Smooth muscle cell (in vitro differentiated cells): Measurements from ENCODE around the gene MDN1. TPM values are rescaled to one million over a fixed set of nuclear protein-coding genes. Genes with fewer than 3 reads are reported as not detected.

Experiments used
- DNase-seq: peaks from one replicate; lab custom pipeline; 2025; ENCODE audit not compliant: unreplicated experiment; lab: John Stamatoyannopoulos, UW
- H2AFZ ChIP-seq: fragments of 200-600 bp; sonication (generic); 2 replicates; pipeline ENCODE4 v1.6.0; 2016; ENCODE audit warnings: antibody characterized with exemption, low read depth, mild to moderate bottlenecking
- H3F3A ChIP-seq: fragments of 200-600 bp; sonication (generic); 2 replicates; pipeline ENCODE4 v1.6.0; 2017; ENCODE audit warnings: antibody characterized with exemption, low read depth
- H3K27ac ChIP-seq: fragments of 200-600 bp; sonication (generic); 2 replicates; pipeline ENCODE4 v1.5.1; 2016; ENCODE audit warnings: low read depth, mild to moderate bottlenecking
- H3K27me3 ChIP-seq: fragments of 200-600 bp; sonication (generic); 2 replicates; pipeline ENCODE4 v1.6.1; 2016; ENCODE audit warnings: low read depth, mild to moderate bottlenecking
- H3K36me3 ChIP-seq: fragments of 200-600 bp; sonication (generic); 2 replicates; pipeline ENCODE4 v1.5.1; 2016; ENCODE audit warnings: low read depth
- H3K4me1 ChIP-seq: fragments of 200-600 bp; sonication (generic); 2 replicates; pipeline ENCODE4 v1.5.1; 2016; ENCODE audit warnings: low read depth
- H3K4me2 ChIP-seq: fragments of 200-600 bp; sonication (generic); 2 replicates; pipeline ENCODE4 v1.6.0; 2016; ENCODE audit warnings: mild to moderate bottlenecking
- H3K4me3 ChIP-seq: fragments of 200-600 bp; sonication (generic); 2 replicates; pipeline ENCODE4 v1.5.1; 2016; ENCODE audit warnings: mild to moderate bottlenecking
- H3K79me2 ChIP-seq: fragments of 200-600 bp; sonication (generic); 2 replicates; pipeline ENCODE4 v1.6.0; 2016; ENCODE audit warnings: low read depth, mild to moderate bottlenecking
- H3K9ac ChIP-seq: fragments of 200-600 bp; sonication (generic); 2 replicates; pipeline ENCODE4 v1.6.0; 2016; ENCODE audit warnings: low read depth
- H3K9me3 ChIP-seq: fragments of 200-600 bp; sonication (generic); replicated peaks from 2 replicates; pipeline ENCODE4 v1.5.1; 2016; ENCODE audit warnings: low read depth
- H4K20me1 ChIP-seq: fragments of 200-600 bp; sonication (generic); 2 replicates; pipeline ENCODE4 v1.6.0; 2016; ENCODE audit warnings: low read depth
- WGBS: methylation state at CpG from one replicate; pipeline ENCODE4 v1.1.7; 2016; ENCODE audit warnings: low lambda C conversion rate; 5-methylcytosine and 5-hydroxymethylcytosine counted together
- polyA plus RNA-seq: library from polyadenylated mRNA; unstranded; fragments of >200 nt; fragmentation: Nextera tagmentation; extraction: Ambion mirVana; gene quantifications from 2 replicates; pipeline ENCODE4 v1.2.1, GENCODE V29; 2016
- total RNA-seq: library from RNA; depleted of rRNA; stranded (reverse); fragments of >200 nt; gene quantifications from 2 replicates; pipeline ENCODE4 v1.2.3, GENCODE V29; 2014
- TF ChIP-seq, protein P1 (sequence below): fragments of 200-600 bp; sonication (generic); IDR thresholded peaks from 2 replicates; pipeline ENCODE4 v1.5.1; 2017; ENCODE audit warnings: borderline replicate concordance, mild to moderate bottlenecking, antibody characterized with exemption; ENCODE audit not compliant: insufficient read depth, poor library complexity, severe bottlenecking

Gene MDN1
- total and polyA plus RNA-seq, 2 experiments from 2014 or later = 6.4 to 16.5 TPM

DNA sequence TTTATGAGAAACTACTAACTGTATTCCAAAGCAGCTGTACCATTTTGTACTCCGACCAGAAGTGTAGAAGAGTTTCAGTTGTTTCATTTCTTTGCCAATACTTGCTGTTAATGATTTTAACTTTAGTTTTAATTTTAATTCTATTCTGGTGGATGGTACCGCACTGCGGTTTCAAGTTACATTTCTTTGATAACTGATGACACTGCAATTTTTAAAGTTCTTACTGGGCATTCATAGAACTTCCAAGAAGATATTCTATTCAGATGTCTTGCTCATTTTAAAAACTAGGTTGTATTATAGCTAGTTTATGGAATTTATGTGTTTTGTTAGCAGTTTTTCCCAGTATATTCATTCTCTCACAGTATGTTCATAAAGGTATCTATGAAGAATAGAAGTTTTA, 117.2 kb downstream of the MDN1 start:
- Histone ChIP-seq H2AFZ (no peak overlapping the region), H3K9ac (no peak overlapping the region), H3K4me1 (no peaks in the 10 kb centered on the region), H3K79me2 (no peaks in the 10 kb centered on the region), H3K4me2 (no peak overlapping the region), H4K20me1 (no peaks in the 10 kb centered on the region), H3F3A (no peaks in the 10 kb centered on the region), H3K4me3 (no peak overlapping the region), H3K27me3 (no peaks in the 10 kb centered on the region), H3K36me3 (peaks cover 12% of the 10 kb centered on the region), H3K27ac (no peak overlapping the region), H3K9me3 (no peaks in the 10 kb centered on the region)
- DNase-seq = no peak
- WGBS = 100% methylated on average over 3 of the region's 3 CpGs
- TF ChIP-seq, protein P1, sequence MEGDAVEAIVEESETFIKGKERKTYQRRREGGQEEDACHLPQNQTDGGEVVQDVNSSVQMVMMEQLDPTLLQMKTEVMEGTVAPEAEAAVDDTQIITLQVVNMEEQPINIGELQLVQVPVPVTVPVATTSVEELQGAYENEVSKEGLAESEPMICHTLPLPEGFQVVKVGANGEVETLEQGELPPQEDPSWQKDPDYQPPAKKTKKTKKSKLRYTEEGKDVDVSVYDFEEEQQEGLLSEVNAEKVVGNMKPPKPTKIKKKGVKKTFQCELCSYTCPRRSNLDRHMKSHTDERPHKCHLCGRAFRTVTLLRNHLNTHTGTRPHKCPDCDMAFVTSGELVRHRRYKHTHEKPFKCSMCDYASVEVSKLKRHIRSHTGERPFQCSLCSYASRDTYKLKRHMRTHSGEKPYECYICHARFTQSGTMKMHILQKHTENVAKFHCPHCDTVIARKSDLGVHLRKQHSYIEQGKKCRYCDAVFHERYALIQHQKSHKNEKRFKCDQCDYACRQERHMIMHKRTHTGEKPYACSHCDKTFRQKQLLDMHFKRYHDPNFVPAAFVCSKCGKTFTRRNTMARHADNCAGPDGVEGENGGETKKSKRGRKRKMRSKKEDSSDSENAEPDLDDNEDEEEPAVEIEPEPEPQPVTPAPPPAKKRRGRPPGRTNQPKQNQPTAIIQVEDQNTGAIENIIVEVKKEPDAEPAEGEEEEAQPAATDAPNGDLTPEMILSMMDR = no peak

DNA sequence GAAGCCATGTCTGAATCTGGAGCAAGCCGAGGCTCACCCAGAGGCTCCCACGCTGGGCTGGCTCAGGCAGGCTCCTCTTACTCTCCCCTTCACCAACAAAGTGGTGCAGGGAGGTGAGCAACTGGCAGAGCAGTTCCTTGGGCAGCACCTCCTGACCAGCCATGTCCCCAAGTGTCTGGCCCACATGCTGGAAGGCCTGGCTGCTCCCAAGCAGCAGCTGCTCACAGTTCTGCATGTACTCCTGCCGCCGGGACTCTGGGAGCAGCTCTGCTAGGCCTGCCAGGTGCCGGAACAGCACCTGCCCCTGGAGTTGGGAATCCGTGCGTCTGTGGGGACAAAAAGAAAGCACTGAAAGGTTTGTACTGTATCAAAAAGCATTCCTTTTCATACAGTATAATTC, 123.9 kb downstream of the MDN1 start:
- TF ChIP-seq, protein P1 = no peak
- Histone ChIP-seq H3K4me1 (no peaks in the 10 kb centered on the region), H3K36me3 (peaks cover 17% of the 10 kb centered on the region), H3K79me2 (no peaks in the 10 kb centered on the region), H3K4me2 (no peak overlapping the region), H3K27ac (no peak overlapping the region), H2AFZ (no peak overlapping the region), H3F3A (no peaks in the 10 kb centered on the region), H3K27me3 (no peaks in the 10 kb centered on the region), H4K20me1 (no peaks in the 10 kb centered on the region), H3K9ac (no peak overlapping the region), H3K9me3 (no peaks in the 10 kb centered on the region), H3K4me3 (no peak overlapping the region)
- 97% methylated on average over 7 of the region's 7 CpGs for WGBS
- no peak for DNase-seq

DNA sequence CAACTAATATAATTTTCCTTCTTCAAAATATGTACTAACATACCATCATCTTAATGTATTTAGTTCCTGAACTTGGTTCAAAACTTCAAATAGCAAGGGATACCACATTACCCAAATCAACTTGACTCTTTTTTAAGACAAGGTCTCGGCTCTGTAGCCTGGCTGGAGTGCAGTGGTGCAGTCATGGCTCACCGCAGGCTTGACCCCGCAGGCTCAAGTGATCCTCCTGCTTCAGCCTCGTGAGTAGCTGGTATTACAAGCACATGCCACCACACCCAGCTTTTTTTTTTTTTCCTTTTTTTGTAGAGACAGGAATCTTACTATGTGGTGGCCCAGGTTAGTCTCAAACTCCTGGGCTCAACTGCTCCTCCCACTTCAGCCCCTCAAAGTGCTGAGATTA, 125.2 kb downstream of the MDN1 start:
- WGBS = 95% methylated on average over 4 of the region's 4 CpGs
- Histone ChIP-seq H4K20me1 (no peaks in the 10 kb centered on the region), H3K79me2 (no peaks in the 10 kb centered on the region), H3K27ac (no peak overlapping the region), H3F3A (no peaks in the 10 kb centered on the region), H2AFZ (no peak overlapping the region), H3K27me3 (no peaks in the 10 kb centered on the region), H3K4me2 (no peak overlapping the region), H3K4me3 (no peak overlapping the region), H3K4me1 (no peaks in the 10 kb centered on the region), H3K36me3 (peaks cover 20% of the 10 kb centered on the region), H3K9me3 (no peaks in the 10 kb centered on the region), H3K9ac (no peak overlapping the region)
- DNase-seq = no peak
- TF ChIP-seq, protein P1 = no peak

DNA sequence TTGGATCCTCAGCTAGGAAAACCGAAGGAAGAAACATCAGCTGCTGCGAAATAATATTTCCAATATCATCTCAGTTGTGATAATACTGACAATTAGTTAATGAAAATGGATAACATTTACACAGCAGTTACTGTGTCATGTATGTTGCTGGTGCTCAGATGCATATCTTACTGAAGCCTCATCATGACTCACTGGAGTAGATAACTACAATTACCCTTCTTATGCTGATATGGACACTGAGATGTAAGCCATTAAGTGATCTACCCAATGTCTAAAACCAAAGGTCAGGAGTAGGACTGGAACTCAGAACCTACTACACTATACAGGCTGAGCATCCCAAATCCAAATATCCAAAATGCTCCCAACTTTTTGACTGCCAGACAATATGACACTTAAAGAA, 126.4 kb downstream of the MDN1 start:
- H4K20me1 ChIP-seq = no peaks in the 10 kb centered on the region
- H3K27ac ChIP-seq = no peak overlapping the region
- H3F3A ChIP-seq = no peaks in the 10 kb centered on the region
- WGBS = 100% methylated on average over 2 of the region's 2 CpGs
- no peak overlapping the region for H3K9ac ChIP-seq
- no peaks in the 10 kb centered on the region for H3K4me1 ChIP-seq
- H3K27me3 ChIP-seq = no peaks in the 10 kb centered on the region
- H3K4me2 ChIP-seq = no peak overlapping the region
- no peaks in the 10 kb centered on the region for H3K79me2 ChIP-seq
- TF ChIP-seq, protein P1 = no peak
- H3K4me3 ChIP-seq = no peak overlapping the region
- H2AFZ ChIP-seq = no peak overlapping the region
- peaks cover 28% of the 10 kb centered on the region for H3K36me3 ChIP-seq
- no peak for DNase-seq
- H3K9me3 ChIP-seq = no peaks in the 10 kb centered on the region
